Mesothelial cell of epicardium (in vitro differentiated cells): ENCODE measurements around the gene MBNL1. TPM values are rescaled to one million over a fixed set of nuclear protein-coding genes. Genes with fewer than 3 reads are reported as not detected.

Experiments
- DNase-seq, 2 experiments: peaks; one replicate each; pipeline ENCODE4 v3.0.0; 2021; ENCODE audit warnings: low spot score in 2 of 2; ENCODE audit not compliant: unreplicated experiment in 2 of 2
- H3K27ac Mint-ChIP-seq: 2 replicates; pipeline ENCODE4 v1.8.0; 2021; ENCODE audit warnings: mixed read lengths
- H3K27me3 Mint-ChIP-seq: 2 replicates; pipeline ENCODE4 v1.8.0; 2021; ENCODE audit warnings: low read depth, mixed read lengths
- H3K36me3 Mint-ChIP-seq: 2 replicates; pipeline ENCODE4 v1.8.0; 2021; ENCODE audit warnings: mixed read lengths
- H3K4me1 Mint-ChIP-seq: 2 replicates; pipeline ENCODE4 v1.8.0; 2021; ENCODE audit warnings: mixed read lengths
- H3K4me3 Mint-ChIP-seq: 2 replicates; pipeline ENCODE4 v1.8.0; 2021; ENCODE audit warnings: mild to moderate bottlenecking, moderate library complexity, mixed read lengths
- H3K9me3 Mint-ChIP-seq: 2 replicates; pipeline ENCODE4 v1.8.0; 2021; ENCODE audit warnings: mixed read lengths
- CTCF ChIP-seq: fragments of 200-600 bp; sonication (generic); IDR thresholded peaks from one replicate; pipeline ENCODE4 v1.5.0; 2021; ENCODE audit warnings: antibody characterized with exemption; ENCODE audit not compliant: unreplicated experiment
- total RNA-seq: library from RNA; stranded (reverse); gene quantifications from 3 replicates; pipeline ENCODE4 v1.2.1, GENCODE V29; 2021

The MBNL1 gene
- total RNA-seq, 1 donor from 2014 or later: 74.8 TPM

- Mint-ChIP-seq H3K4me3 (no peak overlapping the region), H3K4me1 (peaks cover 47% of the 10 kb centered on the region), H3K36me3 (peaks cover 3% of the 10 kb centered on the region), H3K27me3 (no peaks in the 10 kb centered on the region), H3K27ac (no peak overlapping the region), H3K9me3 (no peaks in the 10 kb centered on the region)
- DNase-seq: no peak
- no peak for TF ChIP-seq CTCF
These were observed 35.4 kb downstream of the MBNL1 start for GRCh38 chr3:152304160-152304559.

DNA sequence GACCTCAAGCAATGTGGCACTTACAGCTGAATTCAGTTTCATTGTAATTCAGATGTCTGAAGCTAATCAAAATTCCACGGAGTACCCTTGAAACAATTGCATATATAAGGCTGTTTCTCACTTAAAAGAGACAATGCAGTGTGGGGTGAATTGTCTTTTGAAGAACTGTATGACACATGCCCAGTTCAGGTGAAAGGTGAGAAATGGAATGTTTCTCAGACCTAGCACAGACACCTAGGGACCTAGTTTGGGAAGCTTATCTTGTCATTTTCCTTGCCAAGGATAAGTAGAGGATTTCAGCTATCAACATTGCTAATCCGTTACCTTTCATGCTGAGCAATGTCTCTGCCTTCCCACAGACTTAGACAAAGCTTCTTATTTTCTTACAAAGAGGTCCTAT is 36.3 kb downstream of the MBNL1 start:
- no peak for TF ChIP-seq CTCF
- Mint-ChIP-seq H3K9me3 (no peaks in the 10 kb centered on the region), H3K27ac (no peak overlapping the region), H3K27me3 (no peaks in the 10 kb centered on the region), H3K36me3 (peaks cover 2% of the 10 kb centered on the region), H3K4me1 (peaks cover 42% of the 10 kb centered on the region), H3K4me3 (no peak overlapping the region)
- DNase-seq: no peak

DNA sequence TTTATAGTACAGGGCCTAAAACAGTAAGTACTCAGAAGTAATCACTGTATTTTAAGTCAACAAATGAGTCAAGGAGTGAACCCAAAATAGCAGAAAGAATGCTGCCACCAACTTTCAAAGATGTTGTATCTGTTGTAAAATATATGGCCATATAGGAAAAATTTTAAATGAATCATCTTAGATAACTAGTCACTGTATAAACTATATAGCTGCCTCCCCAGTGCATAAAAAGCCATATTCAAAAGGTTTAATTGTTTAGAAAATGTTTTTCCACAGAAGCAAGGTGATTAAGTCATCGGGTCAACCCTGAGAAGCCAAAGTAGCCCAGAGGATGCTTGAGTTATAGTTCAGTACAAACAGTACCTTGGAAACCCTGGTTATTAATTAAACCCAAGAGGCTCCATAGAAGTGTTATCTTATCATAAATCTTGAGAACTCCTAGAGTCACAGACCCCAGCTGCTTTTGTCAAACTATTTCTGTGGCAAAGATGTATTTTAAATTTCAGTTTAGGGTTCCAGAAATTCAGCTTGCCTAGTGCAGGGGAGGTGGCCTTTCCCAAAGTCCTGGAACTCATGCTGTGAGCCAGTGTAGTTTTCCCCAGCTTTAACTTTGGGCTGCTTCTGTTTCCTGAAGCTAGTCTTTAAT is 39.2 kb downstream of the MBNL1 start:
- no peak for TF ChIP-seq CTCF
- no peak overlapping the region for H3K4me3 Mint-ChIP-seq
- DNase-seq: no peak
- peaks cover 4% of the 10 kb centered on the region for H3K36me3 Mint-ChIP-seq
- no peaks in the 10 kb centered on the region for H3K27me3 Mint-ChIP-seq
- peak overlapping the region; percentile 39 for H3K27ac Mint-ChIP-seq
- H3K4me1 Mint-ChIP-seq: peaks cover 19% of the 10 kb centered on the region
- no peaks in the 10 kb centered on the region for H3K9me3 Mint-ChIP-seq

- no peak for DNase-seq
- Mint-ChIP-seq H3K4me3 (no peak overlapping the region), H3K4me1 (peaks cover 19% of the 10 kb centered on the region), H3K27me3 (no peaks in the 10 kb centered on the region), H3K36me3 (peaks cover 5% of the 10 kb centered on the region), H3K27ac (no peak overlapping the region), H3K9me3 (no peaks in the 10 kb centered on the region)
- no peak for TF ChIP-seq CTCF
These were observed 39.7 kb downstream of the MBNL1 start for GRCh38 chr3:152308475-152308844.

DNA sequence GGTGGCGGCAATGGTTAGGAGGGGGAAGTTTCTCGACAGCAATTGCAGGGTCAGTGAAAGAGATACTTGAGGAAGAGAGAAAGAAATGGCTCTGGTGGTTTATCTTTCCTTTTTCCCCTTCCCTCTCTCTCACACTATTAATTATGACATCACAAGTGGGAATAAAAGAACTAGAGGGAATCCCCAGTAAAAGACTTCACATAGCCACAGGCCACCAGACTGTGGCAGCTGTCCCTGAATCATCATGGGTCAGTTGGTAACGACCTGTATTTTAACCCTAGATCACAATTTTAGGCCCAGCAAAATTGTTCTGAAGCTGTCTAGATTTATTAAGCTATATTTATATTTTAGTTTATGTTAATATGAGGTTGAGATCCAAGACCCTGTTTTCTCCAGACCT is 40.3 kb downstream of the MBNL1 start:
- Mint-ChIP-seq H3K9me3 (no peaks in the 10 kb centered on the region), H3K4me3 (no peak overlapping the region), H3K36me3 (peaks cover 5% of the 10 kb centered on the region), H3K4me1 (peaks cover 19% of the 10 kb centered on the region), H3K27ac (no peak overlapping the region), H3K27me3 (no peaks in the 10 kb centered on the region)
- no peak for DNase-seq
- TF ChIP-seq CTCF: no peak
